ENCODE data around the gene DNAH3. TPM values are rescaled to one million over a fixed set of nuclear protein-coding genes. Genes with fewer than 3 reads are reported as not detected.
"Not testable (repeated sequence)": the region's sequence is repeated elsewhere in the genome, so short reads cannot be mapped to it uniquely, and the experiment has no call there.

DNAH3 gene
- total RNA-seq, 1 experiment from 2014 or later = not detected

GRCh38 chr16:21179126-21179982, 28.7 kb upstream of the DNAH3 start:
- H3K9me3 ChIP-seq (replicated peaks) = no peaks in the 10 kb centered on the region; the same call in 1 of the 2 replicates
- no peak for DNase-seq
- no peak overlapping the region for H3K27ac ChIP-seq
- no peaks in the 10 kb centered on the region for H3K27me3 ChIP-seq
- H3K36me3 ChIP-seq = no peaks in the 10 kb centered on the region
- H3K4me1 ChIP-seq = no peaks in the 10 kb centered on the region
- no peak overlapping the region for H3K4me3 ChIP-seq

GRCh38 chr16:21175397-21175796, 24.8 kb upstream of the DNAH3 start:
- Histone ChIP-seq H3K27me3 (no peaks in the 10 kb centered on the region), H3K36me3 (no peaks in the 10 kb centered on the region), H3K4me1 (no peaks in the 10 kb centered on the region), H3K9me3 (replicated peaks) (no peaks in the 10 kb centered on the region), H3K4me3 (no peak overlapping the region), H3K27ac (no peak overlapping the region)
- no peak for DNase-seq

GRCh38 chr16:21172650-21173049, 22.0 kb upstream of the DNAH3 start:
- no peaks in the 10 kb centered on the region for H3K9me3 ChIP-seq (replicated peaks)
- no peak for DNase-seq
- no peak overlapping the region for H3K27ac ChIP-seq
- no peaks in the 10 kb centered on the region for H3K36me3 ChIP-seq
- H3K4me1 ChIP-seq = no peaks in the 10 kb centered on the region
- H3K27me3 ChIP-seq = no peaks in the 10 kb centered on the region
- no peak overlapping the region for H3K4me3 ChIP-seq

- H3K9me3 ChIP-seq (replicated peaks); H3K4me3 ChIP-seq; H3K27me3 ChIP-seq; H3K4me1 ChIP-seq; H3K27ac ChIP-seq; DNase-seq; H3K36me3 ChIP-seq: not testable (repeated sequence)
Observed at GRCh38 chr16:21170116-21170515, 19.5 kb upstream of the DNAH3 start.

GRCh38 chr16:21169249-21169981, 18.8 kb upstream of the DNAH3 start:
- no peak for DNase-seq

GRCh38 chr16:21167929-21168602, 17.4 kb upstream of the DNAH3 start:
- no peak for DNase-seq
- H3K9me3 ChIP-seq (replicated peaks) = no peaks in the 10 kb centered on the region
- no peaks in the 10 kb centered on the region for H3K27me3 ChIP-seq
- H3K27ac ChIP-seq = no peak overlapping the region
- H3K36me3 ChIP-seq = no peaks in the 10 kb centered on the region
- H3K4me3 ChIP-seq = no peak overlapping the region
- H3K4me1 ChIP-seq = peaks cover 7% of the 10 kb centered on the region; the same call in 1 of the 2 replicates

More at GRCh38 chr16:21169249-21169981, 18.8 kb upstream of the DNAH3 start:
- peaks cover 7% of the 10 kb centered on the region; the same call in 1 of the 2 replicates for H3K4me1 ChIP-seq
- no peaks in the 10 kb centered on the region for H3K36me3 ChIP-seq
- H3K4me3 ChIP-seq = no peak overlapping the region
- no peaks in the 10 kb centered on the region for H3K27me3 ChIP-seq
- no peak overlapping the region for H3K27ac ChIP-seq
- H3K9me3 ChIP-seq (replicated peaks) = no peaks in the 10 kb centered on the region

GRCh38 chr16:21167360-21167759, 16.7 kb upstream of the DNAH3 start:
- Histone ChIP-seq H3K27ac (peak overlapping the region; percentile 30; the same call in 1 of the 2 replicates), H3K4me3 (no peak overlapping the region), H3K4me1 (peaks cover 7% of the 10 kb centered on the region; the same call in 1 of the 2 replicates), H3K36me3 (no peaks in the 10 kb centered on the region), H3K27me3 (no peaks in the 10 kb centered on the region), H3K9me3 (replicated peaks) (no peaks in the 10 kb centered on the region)
- DNase-seq = peak; percentile 47 to 69

- H3K27me3 ChIP-seq = no peaks in the 10 kb centered on the region
- no peaks in the 10 kb centered on the region for H3K9me3 ChIP-seq (replicated peaks)
- H3K27ac ChIP-seq = no peak overlapping the region; the same call in 1 of the 2 replicates
- H3K4me1 ChIP-seq = peaks cover 7% of the 10 kb centered on the region; the same call in 1 of the 2 replicates
- H3K4me3 ChIP-seq = no peak overlapping the region
- DNase-seq = peak; percentile 60 to 68
- no peaks in the 10 kb centered on the region for H3K36me3 ChIP-seq
Observed at GRCh38 chr16:21166561-21166961, 15.9 kb upstream of the DNAH3 start.

GRCh38 chr16:21164521-21165168, 14.0 kb upstream of the DNAH3 start:
- Histone ChIP-seq H3K27ac (no peak overlapping the region), H3K36me3 (no peaks in the 10 kb centered on the region), H3K9me3 (replicated peaks) (no peaks in the 10 kb centered on the region), H3K27me3 (no peaks in the 10 kb centered on the region), H3K4me1 (peaks cover 7% of the 10 kb centered on the region; the same call in 1 of the 2 replicates), H3K4me3 (no peak overlapping the region)
- no peak for DNase-seq

GRCh38 chr16:21163576-21163975, 12.9 kb upstream of the DNAH3 start:
- Histone ChIP-seq H3K36me3 (no peaks in the 10 kb centered on the region), H3K9me3 (replicated peaks) (no peaks in the 10 kb centered on the region), H3K4me1 (peaks cover 7% of the 10 kb centered on the region; the same call in 1 of the 2 replicates), H3K4me3 (no peak overlapping the region), H3K27ac (no peak overlapping the region), H3K27me3 (no peaks in the 10 kb centered on the region)
- no peak for DNase-seq

- Histone ChIP-seq H3K4me3 (no peak overlapping the region), H3K27me3 (no peaks in the 10 kb centered on the region), H3K36me3 (no peaks in the 10 kb centered on the region), H3K9me3 (replicated peaks) (no peaks in the 10 kb centered on the region), H3K27ac (no peak overlapping the region), H3K4me1 (peaks cover 7% of the 10 kb centered on the region; the same call in 1 of the 2 replicates)
- DNase-seq = no peak
Observed at GRCh38 chr16:21162661-21163151, 12.1 kb upstream of the DNAH3 start.

GRCh38 chr16:21161211-21161610, 10.6 kb upstream of the DNAH3 start:
- H3K9me3 ChIP-seq (replicated peaks) = no peaks in the 10 kb centered on the region
- no peaks in the 10 kb centered on the region for H3K36me3 ChIP-seq
- H3K27ac ChIP-seq = no peak overlapping the region
- DNase-seq = no peak
- no peak overlapping the region for H3K4me3 ChIP-seq
- H3K27me3 ChIP-seq = no peaks in the 10 kb centered on the region
- no peaks in the 10 kb centered on the region for H3K4me1 ChIP-seq

- no peaks in the 10 kb centered on the region for H3K36me3 ChIP-seq
- H3K9me3 ChIP-seq (replicated peaks) = no peaks in the 10 kb centered on the region
- H3K4me1 ChIP-seq = no peaks in the 10 kb centered on the region
- no peak for DNase-seq
- no peak overlapping the region for H3K4me3 ChIP-seq
- H3K27me3 ChIP-seq = no peaks in the 10 kb centered on the region
- H3K27ac ChIP-seq = no peak overlapping the region
Observed at GRCh38 chr16:21160276-21160675, 9.6 kb upstream of the DNAH3 start.

GRCh38 chr16:21159281-21159951, 8.8 kb upstream of the DNAH3 start:
- DNase-seq = no peak
- no peak overlapping the region for H3K27ac ChIP-seq

More at GRCh38 chr16:21159281-21159951, 8.8 kb upstream of the DNAH3 start:
- H3K4me1 ChIP-seq = no peaks in the 10 kb centered on the region
- H3K9me3 ChIP-seq (replicated peaks) = no peaks in the 10 kb centered on the region
- no peaks in the 10 kb centered on the region for H3K36me3 ChIP-seq
- peak overlapping the region; percentile 84 for H3K4me3 ChIP-seq
- no peaks in the 10 kb centered on the region for H3K27me3 ChIP-seq
